Brain microvascular endothelial cell (primary cell): ENCODE results near the gene HYPK.
"Not testable (repeated sequence)": the region's sequence is repeated elsewhere in the genome, so short reads cannot be mapped to it uniquely, and the experiment has no call there.

Source experiments
- DNase-seq: peaks from one replicate; pipeline ENCODE4 v3.0.0-alpha.2; 2020
- H3K27ac ChIP-seq: fragments of 250-450 bp; sonication (Bioruptor Pico); 2 replicates; pipeline ENCODE4 v1.5.1; 2020; ENCODE audit warnings: mild to moderate bottlenecking, moderate library complexity
- H3K27me3 ChIP-seq: fragments of 250-450 bp; sonication (Bioruptor Pico); replicated peaks from 2 replicates; pipeline ENCODE4 v1.5.1; 2020; ENCODE audit warnings: mild to moderate bottlenecking
- H3K36me3 ChIP-seq: fragments of 250-450 bp; sonication (Bioruptor Pico); replicated peaks from 2 replicates; pipeline ENCODE4 v1.5.1; 2020; ENCODE audit warnings: mild to moderate bottlenecking
- H3K4me3 ChIP-seq: 2 replicates; pipeline ENCODE4 v1.5.1; 2011; ENCODE audit warnings: low read depth, mild to moderate bottlenecking, control low read depth, low read length, moderate library complexity
- CTCF ChIP-seq: IDR thresholded peaks from 2 replicates; pipeline ENCODE4 v1.5.1; 2011; ENCODE audit warnings: low read depth, mild to moderate bottlenecking, moderate library complexity, low read length, control low read depth, inconsistent platforms; ENCODE audit errors: missing control alignments
- in situ Hi-C: cut with HindIII; loops from 2 replicates; pipeline ENCODE4 v1.10.0; 2017; ENCODE audit warnings: low sequenced_read_pairs, low pct_ligation_motif_present

The HYPK gene

GRCh38 chr15:43799209-43799944, 1.0 kb upstream of the HYPK start:
- in situ Hi-C loops = no loop called here
- DNase-seq = no peak

GRCh38 chr15:43799945-43800285, 484 bp upstream of the HYPK start, which contains the start of gene SERINC4:
Gene SERINC4, minus strand, starts transcription at chr15:43800220. Its CDS starts 234 bp downstream, at chr15:43799986.
- Histone ChIP-seq H3K36me3 (peaks cover 68% of the 10 kb centered on the region), H3K27me3 (no peaks in the 10 kb centered on the region), H3K4me3 (peak within 1 kb of the TSS; percentile 97), H3K27ac (peak within 1 kb of the TSS; percentile 63)
- in situ Hi-C loops = no loop called here
- TF ChIP-seq CTCF = no peak
- no peak for DNase-seq

More at GRCh38 chr15:43799209-43799944, 1.0 kb upstream of the HYPK start:
- no peak for TF ChIP-seq CTCF
- Histone ChIP-seq H3K27me3 (no peaks in the 10 kb centered on the region), H3K4me3 (no peak overlapping the region), H3K36me3 (peaks cover 69% of the 10 kb centered on the region), H3K27ac (no peak overlapping the region)

GRCh38 chr15:43802676-43803075, 2.3 kb downstream of the HYPK start:
- DNase-seq, H3K4me3 ChIP-seq, H3K27ac ChIP-seq, in situ Hi-C loops, H3K27me3 ChIP-seq: not testable (repeated sequence)
- peaks cover 64% of the 10 kb centered on the region for H3K36me3 ChIP-seq

GRCh38 chr15:43808435-43808950, 8.1 kb downstream of the HYPK start:
- Histone ChIP-seq H3K4me3 (no peak overlapping the region), H3K36me3 (peaks cover 73% of the 10 kb centered on the region), H3K27ac (no peak overlapping the region), H3K27me3 (no peaks in the 10 kb centered on the region)
- in situ Hi-C loops = no loop called here
- TF ChIP-seq CTCF = no peak
- DNase-seq = no peak

- in situ Hi-C loops = no loop called here
- DNase-seq = no peak
- Histone ChIP-seq H3K27ac (no peak overlapping the region), H3K4me3 (no peak overlapping the region), H3K27me3 (no peaks in the 10 kb centered on the region), H3K36me3 (peaks cover 74% of the 10 kb centered on the region)
- no peak for TF ChIP-seq CTCF
These were observed 8.7 kb downstream of the HYPK start for GRCh38 chr15:43808960-43809678.

GRCh38 chr15:43815064-43815463, 14.7 kb downstream of the HYPK start:
- DNase-seq, H3K27ac ChIP-seq, in situ Hi-C loops, H3K27me3 ChIP-seq, H3K4me3 ChIP-seq: not testable (repeated sequence)
- H3K36me3 ChIP-seq = peaks cover 56% of the 10 kb centered on the region
